HepG2 (cell line): ENCODE results near the gene CAST. TPM values are rescaled to one million over a fixed set of nuclear protein-coding genes. Genes with fewer than 3 reads are reported as not detected.
A peak's percentile ranks its signal among the peaks of the same experiment; 100 is the strongest.

Source experiments
- AGO1 ChIP-seq: fragments of 200-400 bp; formaldehyde crosslinking; IDR thresholded peaks from 2 replicates; pipeline ENCODE4 v1.6.1; 2017; ENCODE audit warnings: mild to moderate bottlenecking, low read depth, low read length, moderate library complexity; ENCODE audit not compliant: poor library complexity, severe bottlenecking
- ARID2 ChIP-seq: sonication (generic); formaldehyde crosslinking; IDR thresholded peaks from 2 replicates; pipeline ENCODE4 v1.8.1; 2022; ENCODE audit warnings: mild to moderate bottlenecking, missing genetic modification reagents, borderline replicate concordance
- REPIN1 ChIP-seq: sonication (generic); formaldehyde crosslinking; IDR thresholded peaks from 2 replicates; pipeline ENCODE4 v1.8.0; 2022; ENCODE audit warnings: missing genetic modification reagents, low read depth, mild to moderate bottlenecking, borderline replicate concordance
- RORA ChIP-seq: sonication (generic); formaldehyde crosslinking; IDR thresholded peaks from 2 replicates; pipeline ENCODE4 v1.5.0; 2020; ENCODE audit warnings: mild to moderate bottlenecking, missing genetic modification reagents, moderate library complexity
- SKI ChIP-seq: fragments of 450-650 bp; IDR thresholded peaks from one replicate; pipeline ENCODE4 v1.6.1; 2018; ENCODE audit warnings: mild to moderate bottlenecking; ENCODE audit not compliant: partially characterized antibody
- TBP ChIP-seq: sonication (generic); formaldehyde crosslinking; IDR thresholded peaks from 2 replicates; pipeline ENCODE4 v1.5.0; 2020; ENCODE audit warnings: missing genetic modification reagents
- TP53 ChIP-seq: sonication (generic); formaldehyde crosslinking; conservative IDR thresholded peaks from 2 replicates; pipeline ENCODE4 v1.4.0; 2020; ENCODE audit warnings: missing genetic modification reagents
- YEATS4 ChIP-seq: sonication (generic); formaldehyde crosslinking; IDR thresholded peaks from 2 replicates; pipeline ENCODE4 v1.4.0; 2020; ENCODE audit warnings: missing genetic modification reagents, borderline replicate concordance
- ZBTB20 ChIP-seq: sonication (generic); formaldehyde crosslinking; IDR thresholded peaks from 2 replicates; pipeline ENCODE4 v1.8.1; 2023; ENCODE audit warnings: missing genetic modification reagents, low read depth, mild to moderate bottlenecking, borderline replicate concordance
- ZFAT ChIP-seq: sonication (generic); formaldehyde crosslinking; conservative IDR thresholded peaks from 2 replicates; pipeline ENCODE4 v1.8.1; 2023; ENCODE audit warnings: missing genetic modification reagents, inconsistent platforms
- ZNF33B ChIP-seq: sonication (generic); formaldehyde crosslinking; IDR thresholded peaks from 2 replicates; pipeline ENCODE4 v1.5.1; 2020; ENCODE audit warnings: mild to moderate bottlenecking, missing genetic modification reagents
- ZNF749 ChIP-seq: sonication (generic); formaldehyde crosslinking; IDR thresholded peaks from 2 replicates; pipeline ENCODE4 v1.8.0; 2022; ENCODE audit warnings: mild to moderate bottlenecking, missing genetic modification reagents, moderate library complexity, borderline replicate concordance
- polyA plus RNA-seq, 8 experiments: library from polyadenylated mRNA; depleted of rRNA in 3 of 8; stranded (reverse) in 7 of 8; unstranded in 1 of 8; fragments of >200 nt; fragmentation: Illumina TruSeq in 4 of 8; extraction: Trizol in 4 of 8; gene quantifications; 2 replicates each; pipeline versions ENCODE4 v1.2.1 to v1.2.3, GENCODE V29; 2011 to 2016; ENCODE audit warnings: low read depth in 4 of 8, missing spikeins in 1 of 8, mixed read lengths in 1 of 8; ENCODE audit not compliant: insufficient read depth in 1 of 8
- total RNA-seq, 5 experiments: library from RNA; depleted of rRNA; stranded (reverse); fragments of >200 nt; fragmentation: Illumina TruSeq; extraction: Trizol; gene quantifications; 2 replicates each; pipeline ENCODE4 v1.2.3, GENCODE V29; 2016; ENCODE audit warnings: low read depth in 1 of 5
- TF ChIP-seq, protein P1 (sequence below): sonication (generic); formaldehyde crosslinking; IDR thresholded peaks from 2 replicates; pipeline ENCODE4 v1.5.1; 2020; ENCODE audit warnings: missing genetic modification reagents, mild to moderate bottlenecking, borderline replicate concordance
- TF ChIP-seq, protein P2 (sequence below): sonication (generic); formaldehyde crosslinking; IDR thresholded peaks from 2 replicates; pipeline ENCODE4 v1.4.0; 2020; ENCODE audit warnings: missing genetic modification reagents
- TF ChIP-seq, protein P3 (sequence below): sonication (generic); formaldehyde crosslinking; conservative IDR thresholded peaks from 2 replicates; pipeline ENCODE4 v1.5.0; 2020; ENCODE audit warnings: missing genetic modification reagents
- TF ChIP-seq, protein P4 (sequence below): sonication (generic); formaldehyde crosslinking; conservative IDR thresholded peaks from 2 replicates; pipeline ENCODE4 v1.4.0; 2020; ENCODE audit warnings: missing genetic modification reagents
- TF ChIP-seq, protein P5 (sequence below): sonication (generic); formaldehyde crosslinking; IDR thresholded peaks from 2 replicates; pipeline ENCODE4 v1.8.1; 2023; ENCODE audit warnings: mild to moderate bottlenecking, missing genetic modification reagents, borderline replicate concordance
- TF ChIP-seq, protein P6 (sequence below): sonication (generic); formaldehyde crosslinking; IDR thresholded peaks from 2 replicates; pipeline ENCODE4 v1.5.0; 2020; ENCODE audit warnings: mild to moderate bottlenecking, missing genetic modification reagents

Gene CAST
- total and polyA plus RNA-seq, 2 of the 13 experiments (the other 11 are each of a cell fraction or from before 2014, with no cell fraction given): 42.1 to 67.6 TPM

DNA sequence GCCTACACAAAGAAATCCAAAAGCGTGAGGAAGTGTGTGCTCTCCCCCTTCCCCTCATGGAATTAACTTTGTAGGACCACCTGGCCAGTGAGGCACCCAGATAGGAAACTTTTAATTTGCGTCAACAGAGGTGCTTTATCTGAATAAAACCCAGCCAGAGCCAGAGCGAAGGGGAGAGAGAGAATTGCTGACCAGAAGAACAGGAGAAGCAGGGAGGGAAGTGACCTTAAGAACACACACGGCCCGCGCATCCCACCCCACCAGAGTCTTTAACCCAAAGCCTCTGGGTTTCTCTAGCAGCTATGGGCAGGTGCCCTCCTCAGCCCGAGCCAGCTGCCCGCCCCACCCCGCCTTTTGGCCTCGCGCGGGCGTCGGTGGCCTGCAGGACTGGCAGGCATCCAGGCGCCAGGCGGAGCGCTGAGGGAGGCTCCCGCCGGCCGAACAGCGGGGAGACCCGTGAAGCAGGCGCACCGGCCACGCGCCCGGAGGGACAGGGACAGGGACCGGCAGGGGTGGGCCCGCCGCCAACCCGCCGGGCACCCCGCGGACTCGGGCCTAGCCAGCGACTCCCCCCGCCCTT, 145.0 kb downstream of the CAST start (continued):
- TF ChIP-seq, protein P1, sequence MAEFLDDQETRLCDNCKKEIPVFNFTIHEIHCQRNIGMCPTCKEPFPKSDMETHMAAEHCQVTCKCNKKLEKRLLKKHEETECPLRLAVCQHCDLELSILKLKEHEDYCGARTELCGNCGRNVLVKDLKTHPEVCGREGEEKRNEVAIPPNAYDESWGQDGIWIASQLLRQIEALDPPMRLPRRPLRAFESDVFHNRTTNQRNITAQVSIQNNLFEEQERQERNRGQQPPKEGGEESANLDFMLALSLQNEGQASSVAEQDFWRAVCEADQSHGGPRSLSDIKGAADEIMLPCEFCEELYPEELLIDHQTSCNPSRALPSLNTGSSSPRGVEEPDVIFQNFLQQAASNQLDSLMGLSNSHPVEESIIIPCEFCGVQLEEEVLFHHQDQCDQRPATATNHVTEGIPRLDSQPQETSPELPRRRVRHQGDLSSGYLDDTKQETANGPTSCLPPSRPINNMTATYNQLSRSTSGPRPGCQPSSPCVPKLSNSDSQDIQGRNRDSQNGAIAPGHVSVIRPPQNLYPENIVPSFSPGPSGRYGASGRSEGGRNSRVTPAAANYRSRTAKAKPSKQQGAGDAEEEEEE: no peak
- TF ChIP-seq RORA (CRISPR knock-in tag) (no peak), TP53 (CRISPR knock-in tag) (no peak), ZBTB20 (CRISPR knock-in tag) (peak; percentile 50; the same call in 1 of the 2 replicates), YEATS4 (CRISPR knock-in tag) (peak; percentile 73; the same call in 1 of the 2 replicates), SKI (peak; percentile 48), ZNF33B (CRISPR knock-in tag) (peak; percentile 90; the same call in 1 of the 2 replicates), ZFAT (no peak), REPIN1 (CRISPR knock-in tag) (peak; percentile 14; the same call in 1 of the 2 replicates), TBP (CRISPR knock-in tag) (no peak), AGO1 (peak; percentile 14), ARID2 (CRISPR knock-in tag) (0 out of 2 replicates have a peak, but pooled peaks have one; percentile 30), ZNF749 (CRISPR knock-in tag) (no peak)
- TF ChIP-seq, protein P2, sequence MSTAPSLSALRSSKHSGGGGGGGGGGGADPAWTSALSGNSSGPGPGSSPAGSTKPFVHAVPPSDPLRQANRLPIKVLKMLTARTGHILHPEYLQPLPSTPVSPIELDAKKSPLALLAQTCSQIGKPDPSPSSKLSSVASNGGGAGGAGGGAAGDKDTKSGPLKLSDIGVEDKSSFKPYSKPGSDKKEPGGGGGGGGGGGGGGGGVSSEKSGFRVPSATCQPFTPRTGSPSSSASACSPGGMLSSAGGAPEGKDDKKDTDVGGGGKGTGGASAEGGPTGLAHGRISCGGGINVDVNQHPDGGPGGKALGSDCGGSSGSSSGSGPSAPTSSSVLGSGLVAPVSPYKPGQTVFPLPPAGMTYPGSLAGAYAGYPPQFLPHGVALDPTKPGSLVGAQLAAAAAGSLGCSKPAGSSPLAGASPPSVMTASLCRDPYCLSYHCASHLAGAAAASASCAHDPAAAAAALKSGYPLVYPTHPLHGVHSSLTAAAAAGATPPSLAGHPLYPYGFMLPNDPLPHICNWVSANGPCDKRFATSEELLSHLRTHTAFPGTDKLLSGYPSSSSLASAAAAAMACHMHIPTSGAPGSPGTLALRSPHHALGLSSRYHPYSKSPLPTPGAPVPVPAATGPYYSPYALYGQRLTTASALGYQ: peak; percentile 34; the same call in 1 of the 2 replicates
- TF ChIP-seq, protein P3, sequence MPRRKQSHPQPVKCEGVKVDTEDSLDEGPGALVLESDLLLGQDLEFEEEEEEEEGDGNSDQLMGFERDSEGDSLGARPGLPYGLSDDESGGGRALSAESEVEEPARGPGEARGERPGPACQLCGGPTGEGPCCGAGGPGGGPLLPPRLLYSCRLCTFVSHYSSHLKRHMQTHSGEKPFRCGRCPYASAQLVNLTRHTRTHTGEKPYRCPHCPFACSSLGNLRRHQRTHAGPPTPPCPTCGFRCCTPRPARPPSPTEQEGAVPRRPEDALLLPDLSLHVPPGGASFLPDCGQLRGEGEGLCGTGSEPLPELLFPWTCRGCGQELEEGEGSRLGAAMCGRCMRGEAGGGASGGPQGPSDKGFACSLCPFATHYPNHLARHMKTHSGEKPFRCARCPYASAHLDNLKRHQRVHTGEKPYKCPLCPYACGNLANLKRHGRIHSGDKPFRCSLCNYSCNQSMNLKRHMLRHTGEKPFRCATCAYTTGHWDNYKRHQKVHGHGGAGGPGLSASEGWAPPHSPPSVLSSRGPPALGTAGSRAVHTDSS (CRISPR knock-in tag): no peak
- TF ChIP-seq, protein P4, sequence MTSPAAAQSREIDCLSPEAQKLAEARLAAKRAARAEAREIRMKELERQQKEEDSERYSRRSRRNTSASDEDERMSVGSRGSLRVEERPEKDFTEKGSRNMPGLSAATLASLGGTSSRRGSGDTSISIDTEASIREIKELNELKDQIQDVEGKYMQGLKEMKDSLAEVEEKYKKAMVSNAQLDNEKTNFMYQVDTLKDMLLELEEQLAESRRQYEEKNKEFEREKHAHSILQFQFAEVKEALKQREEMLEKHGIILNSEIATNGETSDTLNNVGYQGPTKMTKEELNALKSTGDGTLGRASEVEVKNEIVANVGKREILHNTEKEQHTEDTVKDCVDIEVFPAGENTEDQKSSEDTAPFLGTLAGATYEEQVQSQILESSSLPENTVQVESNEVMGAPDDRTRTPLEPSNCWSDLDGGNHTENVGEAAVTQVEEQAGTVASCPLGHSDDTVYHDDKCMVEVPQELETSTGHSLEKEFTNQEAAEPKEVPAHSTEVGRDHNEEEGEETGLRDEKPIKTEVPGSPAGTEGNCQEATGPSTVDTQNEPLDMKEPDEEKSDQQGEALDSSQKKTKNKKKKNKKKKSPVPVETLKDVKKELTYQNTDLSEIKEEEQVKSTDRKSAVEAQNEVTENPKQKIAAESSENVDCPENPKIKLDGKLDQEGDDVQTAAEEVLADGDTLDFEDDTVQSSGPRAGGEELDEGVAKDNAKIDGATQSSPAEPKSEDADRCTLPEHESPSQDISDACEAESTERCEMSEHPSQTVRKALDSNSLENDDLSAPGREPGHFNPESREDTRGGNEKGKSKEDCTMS (CRISPR knock-in tag): no peak
- TF ChIP-seq, protein P5, sequence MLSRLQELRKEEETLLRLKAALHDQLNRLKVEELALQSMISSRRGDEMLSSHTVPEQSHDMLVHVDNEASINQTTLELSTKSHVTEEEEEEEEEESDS: no peak
- TF ChIP-seq, protein P6, sequence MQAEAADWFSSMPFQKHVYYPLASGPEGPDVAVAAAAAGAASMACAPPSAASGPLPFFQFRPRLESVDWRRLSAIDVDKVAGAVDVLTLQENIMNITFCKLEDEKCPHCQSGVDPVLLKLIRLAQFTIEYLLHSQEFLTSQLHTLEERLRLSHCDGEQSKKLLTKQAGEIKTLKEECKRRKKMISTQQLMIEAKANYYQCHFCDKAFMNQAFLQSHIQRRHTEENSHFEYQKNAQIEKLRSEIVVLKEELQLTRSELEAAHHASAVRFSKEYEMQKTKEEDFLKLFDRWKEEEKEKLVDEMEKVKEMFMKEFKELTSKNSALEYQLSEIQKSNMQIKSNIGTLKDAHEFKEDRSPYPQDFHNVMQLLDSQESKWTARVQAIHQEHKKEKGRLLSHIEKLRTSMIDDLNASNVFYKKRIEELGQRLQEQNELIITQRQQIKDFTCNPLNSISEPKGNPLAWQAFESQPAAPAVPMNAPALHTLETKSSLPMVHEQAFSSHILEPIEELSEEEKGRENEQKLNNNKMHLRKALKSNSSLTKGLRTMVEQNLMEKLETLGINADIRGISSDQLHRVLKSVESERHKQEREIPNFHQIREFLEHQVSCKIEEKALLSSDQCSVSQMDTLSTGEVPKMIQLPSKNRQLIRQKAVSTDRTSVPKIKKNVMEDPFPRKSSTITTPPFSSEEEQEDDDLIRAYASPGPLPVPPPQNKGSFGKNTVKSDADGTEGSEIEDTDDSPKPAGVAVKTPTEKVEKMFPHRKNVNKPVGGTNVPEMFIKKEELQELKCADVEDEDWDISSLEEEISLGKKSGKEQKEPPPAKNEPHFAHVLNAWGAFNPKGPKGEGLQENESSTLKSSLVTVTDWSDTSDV: peak; percentile 1; the same call in 1 of the 2 replicates
